HG02840 (cell line): ENCODE data around the gene XPO6.

ENCODE experiments used
- ATAC-seq: cut with Tn5 transposase; IDR thresholded peaks from one replicate; pipeline ENCODE4 v1.9.1; 2021; ENCODE audit warnings: mild to moderate bottlenecking, moderate library complexity, moderate number of reproducible peaks; ENCODE audit not compliant: unreplicated experiment, low FRiP score

XPO6 gene

GRCh38 chr16:28185696-28186095 is 26.1 kb downstream of the XPO6 start:
- ATAC-seq: no peak

- ATAC-seq: no peak
These were observed 27.1 kb downstream of the XPO6 start for GRCh38 chr16:28184625-28185024.

DNA sequence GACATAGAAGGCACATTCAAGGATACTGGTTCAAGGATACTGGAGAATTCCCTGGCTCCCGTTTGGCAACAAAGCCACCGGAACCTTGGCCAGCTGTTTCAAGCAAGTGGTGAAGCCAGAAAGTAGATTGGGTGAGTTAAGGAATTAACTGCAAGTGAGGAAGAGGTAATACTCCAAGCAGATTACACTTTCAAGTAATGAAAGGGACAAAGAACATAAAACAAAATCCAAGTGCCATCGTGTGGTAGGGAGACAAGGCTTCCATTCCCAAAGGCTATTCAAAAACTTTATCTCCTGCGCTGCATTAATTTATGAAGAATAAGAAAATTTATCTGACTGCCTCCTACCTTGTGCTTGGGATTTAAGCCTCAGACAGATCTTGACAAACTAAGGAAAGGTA is 27.8 kb downstream of the XPO6 start:
- no peak for ATAC-seq

- ATAC-seq: no peak
These were observed 28.3 kb downstream of the XPO6 start for GRCh38 chr16:28183484-28183883.

- no peak for ATAC-seq
These were observed 29.0 kb downstream of the XPO6 start for GRCh38 chr16:28182801-28183200.

- no peak for ATAC-seq
These were observed 29.6 kb downstream of the XPO6 start for GRCh38 chr16:28182183-28182582.

- no peak for ATAC-seq
These were observed 30.2 kb downstream of the XPO6 start for GRCh38 chr16:28181515-28181914.

- ATAC-seq: no peak
These were observed 30.9 kb downstream of the XPO6 start for GRCh38 chr16:28180655-28181460.

DNA sequence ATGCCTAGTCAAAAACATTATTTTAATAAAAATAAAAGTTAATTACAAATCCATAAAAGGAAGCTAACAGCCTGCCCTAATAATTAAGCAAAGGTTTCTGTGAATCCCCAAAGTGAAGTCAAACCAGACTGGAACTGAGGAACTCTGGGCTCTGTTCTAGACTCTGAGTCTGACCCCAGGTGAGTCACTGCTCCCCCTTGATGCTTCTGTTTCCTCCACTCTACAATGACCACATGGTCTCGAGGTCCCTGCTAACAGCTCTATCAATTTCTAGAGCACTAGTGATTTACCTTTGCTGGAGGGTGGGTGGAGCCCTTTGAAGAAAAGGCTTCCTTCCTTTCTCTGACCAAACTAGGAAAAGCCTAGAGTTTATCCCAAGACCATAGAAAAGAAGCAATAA is 32.4 kb downstream of the XPO6 start:
- ATAC-seq: no peak

GRCh38 chr16:28175715-28176114 is 36.0 kb downstream of the XPO6 start:
- ATAC-seq: no peak

DNA sequence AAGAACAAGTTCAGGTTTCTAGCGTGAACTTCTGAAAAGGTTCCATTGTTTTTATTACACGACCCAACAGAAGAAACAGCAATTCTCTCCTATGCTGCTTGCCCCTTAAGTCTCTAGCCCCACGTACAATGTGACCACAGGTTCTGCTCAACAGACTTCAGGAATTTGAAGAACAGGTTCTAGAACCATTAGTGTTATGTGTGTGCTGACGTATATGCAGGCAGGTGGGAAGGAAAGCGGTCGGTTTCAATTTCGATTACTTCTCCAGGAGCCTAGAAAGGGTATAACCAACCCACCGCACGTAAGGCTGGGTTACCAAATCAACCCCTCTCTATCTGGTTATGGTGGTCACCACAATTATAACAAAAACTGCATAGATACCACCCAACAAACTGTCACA is 39.4 kb downstream of the XPO6 start:
- no peak for ATAC-seq

- no peak for ATAC-seq
These were observed 39.9 kb downstream of the XPO6 start for GRCh38 chr16:28171816-28172215.

GRCh38 chr16:28168991-28169554 is 42.7 kb downstream of the XPO6 start:
- ATAC-seq: no peak

DNA sequence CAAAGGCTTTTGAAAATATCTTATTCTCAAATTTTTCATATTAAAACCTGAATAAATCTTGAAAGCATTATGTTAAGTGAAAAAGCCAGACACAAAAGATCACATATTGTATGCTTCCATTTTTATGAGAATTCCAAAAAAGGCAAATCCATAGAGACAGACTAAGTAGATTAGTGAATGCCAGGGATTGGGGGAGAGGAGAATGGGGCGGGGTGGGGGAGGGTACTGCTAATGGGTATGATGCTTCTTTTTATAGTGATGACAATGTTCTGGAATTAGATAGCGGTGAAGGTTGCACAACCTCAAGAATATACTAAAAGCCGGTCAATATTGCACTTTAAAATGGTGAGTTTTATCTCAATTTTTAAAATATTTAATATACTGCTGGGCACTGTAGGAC is 44.0 kb downstream of the XPO6 start:
- ATAC-seq: no peak

GRCh38 chr16:28167221-28167620 is 44.5 kb downstream of the XPO6 start:
- no peak for ATAC-seq

DNA sequence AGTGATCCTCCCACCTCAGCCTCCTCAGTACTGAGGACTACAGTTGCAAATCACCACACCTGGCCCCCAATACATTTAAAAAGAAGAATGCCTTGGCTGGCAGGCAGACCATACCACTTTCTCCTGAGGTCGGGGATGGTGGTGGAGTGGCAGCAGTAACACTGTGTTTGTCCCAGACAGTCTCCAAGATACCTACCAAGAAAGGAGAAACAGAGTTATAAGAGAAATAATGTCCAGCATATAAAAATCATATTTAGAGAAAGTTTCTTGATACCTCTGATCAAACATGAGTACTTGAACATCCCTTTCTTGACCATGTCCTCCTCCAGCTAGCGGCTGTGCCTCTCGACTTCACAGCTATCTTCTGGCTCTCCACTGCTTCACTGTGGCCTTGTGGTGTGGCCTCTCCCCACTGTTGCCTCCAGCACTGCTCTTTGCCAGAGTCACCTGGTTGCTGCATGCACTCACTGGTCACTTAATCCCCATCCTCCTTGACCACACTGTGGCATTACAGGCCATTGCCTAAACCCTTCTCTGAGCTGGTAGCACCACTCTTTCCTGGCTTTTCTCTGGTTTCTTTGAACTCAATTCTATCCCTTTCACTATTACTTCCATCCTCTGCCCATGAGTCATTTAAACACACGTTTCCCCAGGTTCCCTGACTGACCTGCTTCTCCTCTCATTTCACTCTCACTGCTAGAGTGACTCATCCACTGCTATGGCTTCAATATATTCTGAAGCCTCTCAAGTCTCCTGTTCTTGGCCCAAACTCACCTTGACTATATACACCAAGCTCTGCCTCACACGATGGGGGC is 45.2 kb downstream of the XPO6 start:
- no peak for ATAC-seq

DNA sequence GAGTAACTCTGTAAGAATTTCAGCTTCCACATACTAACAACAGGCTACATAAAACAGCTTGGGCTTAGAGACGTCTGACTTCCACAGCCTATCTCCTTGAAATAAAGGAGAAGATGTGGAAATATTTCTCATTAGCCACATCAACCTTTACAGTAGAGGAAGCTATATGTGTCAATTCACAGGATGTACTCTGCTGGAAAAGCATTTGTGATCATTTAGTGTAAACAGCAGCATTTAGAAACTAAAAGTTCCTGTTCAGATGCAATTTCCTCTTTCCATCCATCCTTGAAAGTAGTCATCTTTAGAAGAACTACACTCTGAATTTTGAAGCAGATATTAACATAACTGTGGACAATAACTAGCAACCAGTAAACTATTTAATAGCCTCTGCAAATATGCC is 46.2 kb downstream of the XPO6 start:
- ATAC-seq: no peak

DNA sequence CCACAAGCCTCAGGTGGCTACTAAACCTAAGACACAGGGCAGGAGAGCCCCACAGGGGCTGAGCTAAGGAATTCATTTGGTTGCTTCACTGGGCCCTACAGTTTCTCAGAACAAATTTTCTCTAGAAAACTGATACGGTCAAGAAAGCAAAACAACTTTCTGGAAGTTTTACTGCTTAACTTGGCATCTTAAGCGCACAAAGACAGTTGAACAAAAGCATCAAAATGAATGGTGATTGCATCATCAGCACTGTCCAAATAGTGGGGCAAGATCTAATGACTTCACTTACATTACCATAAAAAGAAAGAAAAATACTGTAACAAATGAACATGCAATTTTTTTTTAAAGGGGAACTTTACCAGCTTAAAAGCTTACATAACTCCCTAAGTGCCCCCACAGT is 47.6 kb downstream of the XPO6 start:
- no peak for ATAC-seq

DNA sequence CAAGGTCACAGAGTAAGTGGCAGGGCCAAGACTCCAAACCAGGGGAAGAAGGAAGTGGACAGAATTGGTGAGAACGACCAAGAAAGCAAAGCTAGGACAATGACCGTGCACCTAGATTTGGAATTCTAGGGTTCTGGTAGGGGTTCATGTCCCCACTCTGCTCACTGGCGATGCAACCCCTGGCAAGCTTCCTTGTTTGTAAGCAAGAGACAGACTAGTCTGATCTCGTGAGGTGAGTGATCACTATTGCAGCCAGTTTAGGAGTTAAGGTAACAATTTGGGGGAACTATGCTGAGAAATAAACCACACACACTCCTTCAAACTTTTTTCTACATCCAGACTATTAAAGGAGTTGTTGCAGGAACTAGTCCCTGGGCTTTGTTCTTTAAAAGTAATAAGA is 48.1 kb downstream of the XPO6 start:
- ATAC-seq: no peak

DNA sequence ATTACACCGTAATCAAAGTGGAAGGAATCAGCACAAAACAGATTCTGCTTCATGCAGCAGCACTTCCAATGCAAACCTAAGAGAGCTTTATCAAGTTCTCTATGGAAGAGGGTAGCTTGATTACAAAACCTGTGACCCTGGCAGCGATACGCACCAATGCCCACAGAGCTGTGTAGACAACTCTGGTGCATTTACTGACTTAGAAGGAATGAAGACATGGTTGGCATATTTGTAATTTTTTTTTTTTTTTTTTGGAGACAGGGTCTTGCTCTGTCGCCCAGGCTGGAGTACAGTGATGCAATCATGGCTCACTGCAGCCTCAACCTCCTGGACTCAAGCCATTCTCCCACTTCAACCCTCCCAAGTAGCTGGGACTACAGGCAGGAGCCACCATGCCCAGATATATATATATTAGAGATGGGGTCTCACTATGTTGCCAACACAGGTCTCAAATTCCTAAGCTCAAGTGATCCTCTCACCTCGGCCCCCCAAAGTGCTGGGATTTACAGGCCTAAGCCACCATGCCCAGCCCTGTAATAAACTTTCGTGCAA is 49.4 kb downstream of the XPO6 start:
- no peak for ATAC-seq

DNA sequence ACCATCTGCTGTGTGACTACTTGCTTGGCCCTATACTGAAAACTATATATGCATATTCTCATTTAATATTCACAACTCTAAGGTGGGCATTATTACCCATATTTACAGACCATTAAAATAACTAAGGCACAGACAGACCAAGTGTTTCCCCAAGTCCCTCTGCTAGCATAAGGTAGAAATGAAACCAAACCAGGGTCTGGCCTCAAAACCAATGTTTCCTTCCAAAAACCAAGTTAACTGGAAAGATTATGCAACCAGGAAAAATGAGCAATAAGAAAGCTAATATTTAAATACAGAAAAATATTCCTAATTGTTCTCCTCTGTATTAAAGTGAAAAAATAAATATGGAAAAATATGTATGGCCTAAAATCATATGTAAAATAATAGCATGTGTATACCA is 50.1 kb downstream of the XPO6 start:
- no peak for ATAC-seq
